ENCODE results near the gene FUS.

DNA sequence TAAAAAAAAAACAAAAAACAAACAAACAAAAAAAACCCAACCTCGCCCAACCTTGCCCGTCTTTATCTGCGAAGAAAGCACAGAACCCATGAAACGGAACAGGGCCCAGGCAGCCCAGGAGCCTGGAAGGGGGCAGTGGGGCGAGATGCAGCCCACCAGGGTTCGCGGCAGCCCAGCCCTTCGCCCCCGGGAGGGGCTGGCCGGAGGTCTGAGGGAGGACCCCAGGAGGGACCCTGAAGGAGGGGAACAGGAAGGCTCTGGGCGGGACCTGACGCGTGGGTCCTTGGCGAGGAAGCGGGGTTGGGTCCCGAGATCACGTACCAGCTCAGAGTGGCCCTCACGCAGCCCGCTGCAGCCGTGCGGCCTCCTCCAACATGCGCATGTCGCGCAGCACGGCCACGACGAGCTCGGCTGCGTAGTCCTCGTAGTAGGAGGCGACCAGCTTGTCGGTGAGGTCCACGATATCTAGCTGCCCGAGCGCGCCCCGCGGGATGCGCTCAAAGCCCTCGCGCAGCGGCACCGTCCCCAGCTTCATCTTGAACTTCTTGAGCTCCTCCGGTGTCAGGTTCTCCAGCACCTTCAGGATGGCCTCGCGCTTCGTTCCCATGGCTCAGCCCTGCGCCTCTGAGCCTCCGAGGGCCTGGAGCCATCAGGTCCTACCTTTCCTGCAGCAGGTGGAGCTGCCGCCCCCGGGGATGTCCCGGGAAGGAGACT, 36.6 kb downstream of the FUS start, which contains the start of gene PYDC1:
- no peak for TF ChIP-seq CTCF (IDR thresholded peaks at IDR 0.05)
- TF ChIP-seq POLR2A (IDR thresholded peaks at IDR 0.05), result no peak

Data from adrenal gland (tissue), 5 donors.